Activated CD4-positive, alpha-beta T cell treated with anti-CD3 and anti-CD28 coated beads, Interleukin-2, amount 50 U/mL, for 24 hours (primary cell): ENCODE measurements around the gene CFAP77.
"Not testable (repeated sequence)": the region's sequence is repeated elsewhere in the genome, so short reads cannot be mapped to it uniquely, and the experiment has no call there.

Source experiments
- DNase-seq, 2 donors: peaks; one replicate each; pipeline ENCODE4 v3.0.0-alpha.2; 2020; ENCODE audit warnings: low read depth in 1 of 2, low spot score in 1 of 2

Gene CFAP77

DNA sequence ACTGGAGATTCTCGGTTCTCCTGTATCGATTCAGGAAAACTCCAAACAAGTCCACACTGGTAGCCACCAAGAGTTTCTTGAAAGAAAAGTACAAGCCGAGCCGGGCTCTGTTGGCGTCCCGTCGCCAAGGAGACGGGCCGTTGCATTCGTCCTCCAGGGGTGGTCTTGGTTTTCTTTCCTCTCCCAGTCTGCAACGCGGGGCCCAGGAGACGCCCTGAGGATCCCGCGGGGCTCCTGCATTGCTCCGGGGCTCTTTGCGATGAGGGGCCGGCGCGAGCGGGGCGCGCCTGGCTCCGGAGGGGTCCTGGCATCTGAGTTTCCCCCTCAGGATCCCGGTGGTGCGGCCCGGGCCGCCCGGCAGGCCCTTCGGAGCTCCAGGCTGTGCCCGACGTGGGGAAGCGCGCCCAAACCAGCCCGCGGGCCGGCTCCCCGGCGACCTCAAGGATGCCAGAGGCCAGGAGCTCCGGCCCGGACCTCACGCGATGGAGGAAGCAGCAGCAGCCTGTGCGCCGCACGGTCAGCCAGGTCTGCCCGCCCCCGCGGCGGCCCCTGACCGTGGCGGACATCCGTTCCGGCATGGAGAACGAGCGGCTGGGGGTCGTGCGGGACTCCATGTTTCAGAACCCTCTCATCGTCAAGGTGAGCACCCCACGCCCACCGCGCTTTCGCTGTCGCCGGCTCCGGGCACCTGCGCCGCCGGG is at the start of gene CFAP77:
Gene CFAP77, plus strand, starts transcription at position 384 of the 701 bp plus-strand sequence. Its CDS starts 61 bp downstream, at position 445.
- DNase-seq, result peak in 1 of 2 donors; percentile 25

DNA sequence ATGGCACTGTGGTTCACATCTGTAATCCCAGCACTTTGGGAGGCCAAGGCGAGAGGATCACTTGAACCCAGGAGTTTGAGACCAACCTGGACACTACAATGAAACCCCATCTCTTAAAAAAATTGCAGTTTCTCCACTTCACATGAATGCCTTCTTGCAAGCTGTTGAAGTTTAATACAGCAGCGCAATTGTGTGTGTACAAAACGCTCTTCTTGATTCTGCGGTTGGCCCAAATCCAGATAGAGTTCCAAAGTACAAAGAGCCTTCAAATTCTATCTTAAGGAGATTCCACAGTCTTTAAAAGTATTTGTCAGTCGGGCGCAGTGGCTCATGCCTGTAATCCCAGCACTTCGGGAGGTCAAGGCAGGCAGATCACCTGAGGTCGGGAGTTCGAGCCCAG is 45.9 kb upstream of the CFAP77 start:
- DNase-seq, result no peak

GRCh38 chr9:132365986-132366385 is 44.0 kb upstream of the CFAP77 start:
- no peak for DNase-seq

DNA sequence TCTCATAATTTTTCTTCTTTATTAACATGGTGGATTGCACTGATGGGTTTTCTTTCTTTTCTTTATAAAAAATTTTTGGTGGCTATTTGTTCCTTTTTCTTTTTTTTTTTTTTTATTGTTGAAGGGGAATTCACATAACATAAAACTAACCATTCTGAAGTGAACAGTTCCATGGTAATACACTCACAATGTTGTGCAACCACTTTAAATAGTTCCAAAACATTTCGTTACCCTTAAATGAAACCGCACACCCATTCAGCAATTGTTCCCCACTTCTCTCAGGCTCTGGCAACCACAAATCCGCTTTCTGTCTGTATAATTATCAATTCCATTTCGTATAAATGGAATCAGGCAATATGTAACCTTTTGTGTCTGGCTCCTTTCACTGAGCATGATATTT is 43.5 kb upstream of the CFAP77 start:
- no peak for DNase-seq

- DNase-seq, result no peak
Observed at GRCh38 chr9:132367613-132368313, 42.2 kb upstream of the CFAP77 start.

DNA sequence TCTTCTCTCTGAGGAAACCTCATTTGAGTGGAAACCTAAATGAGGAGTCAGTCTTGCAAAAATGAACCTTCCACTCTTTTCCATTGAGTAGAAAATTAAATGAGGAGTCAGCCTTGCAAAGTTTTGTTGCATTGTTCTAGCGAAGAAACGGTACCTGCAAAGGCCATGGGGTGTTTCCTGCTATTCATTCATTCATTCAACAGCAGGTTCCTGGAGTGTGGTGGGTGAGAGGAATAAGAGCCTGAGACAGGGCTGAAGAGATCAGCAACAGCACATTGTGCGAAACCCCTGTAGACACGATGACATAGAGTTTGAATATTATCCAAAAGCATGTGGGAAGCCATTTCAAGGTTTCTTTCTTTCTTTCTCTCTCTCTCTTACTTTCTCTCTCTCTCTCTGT is 40.6 kb upstream of the CFAP77 start:
- DNase-seq, result no peak

DNA sequence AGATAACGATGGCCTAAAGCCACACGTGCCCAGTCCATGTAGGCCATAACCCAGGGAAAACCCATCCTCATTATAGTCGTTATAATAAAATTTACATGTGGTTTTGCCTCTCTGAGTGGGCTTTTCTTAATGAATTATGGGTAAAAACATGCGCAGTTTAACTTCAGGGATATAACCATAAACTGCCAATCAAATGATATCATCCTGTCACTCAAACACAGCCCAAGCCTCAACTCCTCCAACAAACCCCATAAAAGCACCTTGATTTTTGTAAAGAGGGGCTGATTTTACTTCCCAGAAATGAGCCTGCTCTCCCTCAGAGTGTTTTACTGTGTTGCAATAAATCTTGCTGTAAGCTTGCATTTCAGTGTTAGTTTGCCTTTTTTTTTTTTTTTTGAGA is 39.4 kb upstream of the CFAP77 start:
- DNase-seq, result no peak

- DNase-seq, result no peak
Observed at GRCh38 chr9:132372177-132373095, 37.6 kb upstream of the CFAP77 start.

DNA sequence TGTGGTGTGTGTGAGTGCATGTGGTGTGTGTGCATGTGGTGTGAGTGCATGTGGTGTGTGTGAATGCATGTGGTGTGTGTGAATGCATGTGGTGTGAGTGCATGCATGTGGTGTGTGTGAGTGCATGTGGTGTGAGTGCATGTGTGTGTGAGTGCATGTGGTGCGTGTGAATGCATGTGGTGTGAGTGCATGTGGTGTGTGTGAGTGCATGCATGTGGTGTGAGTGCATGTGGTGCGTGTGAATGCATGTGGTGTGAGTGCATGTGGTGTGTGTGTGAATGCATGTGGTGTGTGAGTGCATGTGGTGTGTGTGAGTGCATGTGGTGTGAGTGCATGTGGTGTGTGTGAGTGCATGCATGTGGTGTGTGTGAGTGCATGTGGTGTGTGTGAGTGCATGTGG is 32.2 kb upstream of the CFAP77 start:
- DNase-seq, result not testable (repeated sequence)

- DNase-seq, result not testable (repeated sequence)
Observed at GRCh38 chr9:132378416-132378815, 31.6 kb upstream of the CFAP77 start.

DNA sequence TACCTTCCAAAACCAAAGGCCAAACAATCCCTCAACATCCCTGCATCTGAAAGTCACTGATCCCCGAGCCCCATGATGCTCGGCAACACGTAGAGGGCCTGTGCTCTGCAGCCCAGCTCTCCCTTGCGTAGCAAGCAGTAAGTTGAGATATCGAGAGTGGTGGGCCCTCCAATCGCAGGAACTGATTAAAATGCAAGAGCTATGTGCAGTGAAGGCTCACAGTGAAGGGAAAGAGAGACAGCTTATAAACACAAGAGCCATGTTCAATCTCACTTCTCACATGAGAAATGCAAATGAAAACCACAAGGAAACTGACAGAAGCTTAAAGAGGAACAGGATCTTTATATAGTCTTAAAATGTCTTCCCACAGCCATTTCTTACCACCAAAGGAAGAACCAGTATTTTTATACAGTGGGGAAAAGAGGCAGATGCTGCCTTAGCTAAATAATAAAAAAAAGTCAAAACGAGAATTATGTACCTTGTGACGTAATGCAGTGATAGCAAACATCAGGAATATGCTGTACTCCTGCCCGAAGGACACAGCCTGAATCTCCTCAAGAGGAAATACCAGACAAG is 28.0 kb upstream of the CFAP77 start:
- DNase-seq, result no peak

DNA sequence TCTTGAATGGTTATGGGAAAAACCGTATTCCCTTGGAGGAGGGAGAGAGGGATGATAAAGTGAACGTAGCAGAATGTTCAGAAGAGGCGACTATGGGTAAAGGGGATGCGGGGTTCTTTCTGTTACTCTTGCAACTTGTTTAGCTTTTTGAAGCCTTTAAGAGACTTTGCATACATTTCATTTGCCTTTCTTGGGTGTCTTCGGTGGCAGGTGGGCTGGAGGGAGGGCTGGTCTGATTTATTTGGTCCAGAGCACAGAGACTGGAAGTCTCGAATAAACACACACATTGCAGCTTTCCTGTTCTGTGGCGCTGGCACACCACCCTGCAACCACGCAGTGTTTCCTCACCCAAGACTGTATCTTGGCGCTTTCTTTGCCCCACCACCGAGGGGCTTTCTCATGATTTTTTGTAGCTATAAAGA is 26.5 kb upstream of the CFAP77 start:
- no peak for DNase-seq

- no peak for DNase-seq
Observed at GRCh38 chr9:132384376-132384775, 25.6 kb upstream of the CFAP77 start.

- no peak for DNase-seq
Observed at GRCh38 chr9:132387133-132387532, 22.9 kb upstream of the CFAP77 start.

GRCh38 chr9:132390966-132391365 is 19.0 kb upstream of the CFAP77 start:
- no peak for DNase-seq

GRCh38 chr9:132391449-132391848 is 18.6 kb upstream of the CFAP77 start:
- no peak for DNase-seq

- no peak for DNase-seq
Observed at GRCh38 chr9:132395560-132395959, 14.5 kb upstream of the CFAP77 start.

GRCh38 chr9:132401824-132402223 is 8.2 kb upstream of the CFAP77 start:
- no peak for DNase-seq

DNA sequence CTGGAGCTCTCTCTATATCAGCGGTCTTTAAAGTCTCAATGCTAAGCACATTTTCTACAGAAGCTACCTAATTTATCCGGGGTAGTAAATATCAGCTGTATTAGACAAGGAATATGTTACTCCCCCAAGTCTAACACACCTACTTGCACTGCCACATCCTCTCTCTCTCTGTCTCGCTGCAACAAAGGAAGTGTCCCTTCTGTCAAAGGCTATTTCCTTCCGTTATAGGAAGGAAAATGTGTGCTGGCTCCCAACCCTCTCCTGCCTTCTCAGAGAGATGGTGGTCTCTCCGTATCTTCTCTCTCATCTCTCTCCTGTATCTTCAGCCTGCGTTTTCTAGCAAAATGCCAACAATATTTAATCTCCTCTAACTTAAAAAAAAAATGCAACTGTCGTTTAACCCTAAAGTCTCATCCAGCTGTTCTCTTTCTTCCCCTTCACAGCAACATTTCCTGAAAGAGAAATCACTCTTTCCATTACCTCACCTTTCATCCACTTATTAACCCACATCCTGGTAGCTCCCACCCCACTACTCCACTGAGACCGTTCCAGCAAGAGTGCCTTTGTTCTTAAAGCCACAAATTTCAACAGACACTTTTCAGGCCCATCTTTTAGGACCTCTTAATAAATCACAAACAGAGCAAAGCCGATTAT is 5.7 kb upstream of the CFAP77 start:
- no peak for DNase-seq

- peak; percentile 82 to 92 for DNase-seq
Observed at GRCh38 chr9:132406554-132407122, 3.4 kb upstream of the CFAP77 start, which contains the start of gene TTF1. TSS of gene TTF1 (minus strand) at chr9:132406840. CDS start at chr9:132402821, 4,019 bp downstream.
